Stimulated activated CD4-positive, alpha-beta T cell treated with anti-CD3 and anti-CD28 coated beads, TNF-alpha, amount 100 ng/mL, for 24 hours (primary cell): ENCODE measurements around the gene GABPB2.
"Not testable (repeated sequence)": the region's sequence is repeated elsewhere in the genome, so short reads cannot be mapped to it uniquely, and the experiment has no call there.

Experiments used
- DNase-seq, 3 experiments: peaks; one replicate each; pipeline ENCODE4 v3.0.0-alpha.2; 2020; ENCODE audit warnings: low read depth in 3 of 3

Gene GABPB2

GRCh38 chr1:151060007-151060656 lies 10.4 kb upstream of the GABPB2 start, which contains the start of gene MLLT11:
Gene MLLT11, plus strand, starts transcription at chr1:151060397. Its CDS starts 6,828 bp downstream, at chr1:151067225.
- no peak for DNase-seq

- DNase-seq: no peak
These were observed 9.7 kb upstream of the GABPB2 start for GRCh38 chr1:151060657-151061421.

GRCh38 chr1:151061704-151062103 lies 8.9 kb upstream of the GABPB2 start:
- DNase-seq: no peak

GRCh38 chr1:151062741-151063371 lies 7.7 kb upstream of the GABPB2 start:
- DNase-seq: no peak

GRCh38 chr1:151065089-151065645 lies 5.4 kb upstream of the GABPB2 start:
- no peak for DNase-seq

- DNase-seq: no peak
These were observed 3.4 kb upstream of the GABPB2 start for GRCh38 chr1:151067185-151067584.

- DNase-seq: no peak
These were observed 1.5 kb upstream of the GABPB2 start for GRCh38 chr1:151069103-151069486.

- no peak for DNase-seq
These were observed 1.7 kb downstream of the GABPB2 start for GRCh38 chr1:151072224-151072623.

GRCh38 chr1:151085953-151086559 lies 15.5 kb downstream of the GABPB2 start:
- DNase-seq: no peak

GRCh38 chr1:151097426-151097825 lies 26.9 kb downstream of the GABPB2 start:
- not testable (repeated sequence) for DNase-seq

- DNase-seq: no peak
These were observed 27.6 kb downstream of the GABPB2 start for GRCh38 chr1:151098126-151098525.

- no peak for DNase-seq
These were observed 34.1 kb downstream of the GABPB2 start for GRCh38 chr1:151104630-151105029.

GRCh38 chr1:151106894-151107293 lies 36.3 kb downstream of the GABPB2 start:
- DNase-seq: no peak

GRCh38 chr1:151108331-151108730 lies 37.8 kb downstream of the GABPB2 start:
- DNase-seq: no peak

GRCh38 chr1:151113877-151114276 lies 43.3 kb downstream of the GABPB2 start:
- no peak for DNase-seq

- DNase-seq: no peak
These were observed 54.3 kb downstream of the GABPB2 start for GRCh38 chr1:151124763-151125403.

GRCh38 chr1:151128800-151129199 lies 58.2 kb downstream of the GABPB2 start:
- DNase-seq: no peak

GRCh38 chr1:151130987-151131586 lies 60.5 kb downstream of the GABPB2 start:
- peak; percentile 69 to 82 (median 77) for DNase-seq

GRCh38 chr1:151131701-151132334 lies 61.3 kb downstream of the GABPB2 start:
- DNase-seq: no peak

GRCh38 chr1:151132335-151133017 lies 61.9 kb downstream of the GABPB2 start:
- DNase-seq: no peak
